ENCODE measurements around the gene GLIS1. TPM values are rescaled to one million over a fixed set of nuclear protein-coding genes. Genes with fewer than 3 reads are reported as not detected.

Gene GLIS1
- total RNA-seq, 1 experiment from 2014 or later: 0.24 TPM

GRCh38 chr1:53619367-53620060 lies 119.5 kb downstream of the GLIS1 start (continued):
- no peak for TF ChIP-seq E2F5 (CRISPR knock-in tag; IDR thresholded peaks at IDR 0.05)
- TF ChIP-seq AFF4 (CRISPR knock-in tag; IDR thresholded peaks at IDR 0.05; ENCODE audit: borderline replicate concordance): no peak
- no peak for TF ChIP-seq TEAD4 (CRISPR knock-in tag; IDR thresholded peaks at IDR 0.05)

GRCh38 chr1:53618500-53619366 lies 120.2 kb downstream of the GLIS1 start:
- ChIA-PET POLR2A (no interaction called here), CTCF (no interaction called here)
- Mint-ChIP-seq H3K4me3 (no peak overlapping the region), H3K9me3 (no peaks in the 10 kb centered on the region), H3K27me3 (ENCODE audit: low read depth) (no peaks in the 10 kb centered on the region), H3K27ac (no peak overlapping the region), H3K4me1 (peaks cover 6% of the 10 kb centered on the region), H3K36me3 (no peaks in the 10 kb centered on the region)
- TF ChIP-seq STAT6 (CRISPR knock-in tag; conservative IDR thresholded peaks at IDR 0.05; ENCODE audit: low read depth) (no peak), ZNF263 (CRISPR knock-in tag; IDR thresholded peaks at IDR 0.05; ENCODE audit: low read depth) (no peak), E2F4 (CRISPR knock-in tag; IDR thresholded peaks at IDR 0.05; ENCODE audit: borderline replicate concordance, low read depth) (no peak), IRF2 (CRISPR knock-in tag; IDR thresholded peaks at IDR 0.05; ENCODE audit: borderline replicate concordance, low read depth) (no peak), MLX (CRISPR knock-in tag; IDR thresholded peaks at IDR 0.05) (no peak), IRF1 (CRISPR knock-in tag; IDR thresholded peaks at IDR 0.05) (no peak), PREB (CRISPR knock-in tag; IDR thresholded peaks at IDR 0.05; ENCODE audit: borderline replicate concordance) (no peak), ATF1 (CRISPR knock-in tag; IDR thresholded peaks at IDR 0.05) (no peak), SMAD3 (CRISPR knock-in tag; IDR thresholded peaks at IDR 0.05; ENCODE audit: borderline replicate concordance) (no peak), NR1H2 (CRISPR knock-in tag; IDR thresholded peaks at IDR 0.05) (no peak), USF1 (CRISPR knock-in tag; IDR thresholded peaks at IDR 0.05) (no peak), ZMAT4 (CRISPR knock-in tag; IDR thresholded peaks at IDR 0.05) (no peak), CREB1 (CRISPR knock-in tag; IDR thresholded peaks at IDR 0.05) (no peak)
- ATAC-seq: no peak
- no peak for DNase-seq (ENCODE audit: low spot score)
